NCI-H69 (cell line): ENCODE results near the gene DCAF6.
"Not testable (repeated sequence)": the region's sequence is repeated elsewhere in the genome, so short reads cannot be mapped to it uniquely, and the experiment has no call there.

Experiments used
- DNase-seq: peaks from one replicate; lab custom pipeline; 2025; lab: John Stamatoyannopoulos, UW

The DCAF6 gene

DNA sequence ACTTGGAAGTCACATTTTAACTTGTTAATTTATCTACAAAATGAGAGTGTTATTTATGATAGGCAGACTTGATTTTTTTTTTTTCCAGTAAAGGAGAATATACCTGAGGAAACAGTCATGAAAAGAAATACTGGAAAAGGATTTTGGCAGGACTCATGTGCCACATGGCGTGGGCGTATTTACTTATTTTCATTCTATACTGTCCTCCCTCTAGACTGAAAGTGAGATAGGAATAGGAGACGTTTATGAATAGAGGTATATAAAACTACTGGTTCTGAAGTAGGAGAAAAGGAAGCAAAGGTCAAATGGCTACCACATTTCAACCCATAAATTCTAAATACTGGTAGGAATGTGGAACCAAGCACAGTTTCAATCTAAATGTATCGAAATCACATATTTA, 95.1 kb downstream of the DCAF6 start:
- DNase-seq, result no peak

DNA sequence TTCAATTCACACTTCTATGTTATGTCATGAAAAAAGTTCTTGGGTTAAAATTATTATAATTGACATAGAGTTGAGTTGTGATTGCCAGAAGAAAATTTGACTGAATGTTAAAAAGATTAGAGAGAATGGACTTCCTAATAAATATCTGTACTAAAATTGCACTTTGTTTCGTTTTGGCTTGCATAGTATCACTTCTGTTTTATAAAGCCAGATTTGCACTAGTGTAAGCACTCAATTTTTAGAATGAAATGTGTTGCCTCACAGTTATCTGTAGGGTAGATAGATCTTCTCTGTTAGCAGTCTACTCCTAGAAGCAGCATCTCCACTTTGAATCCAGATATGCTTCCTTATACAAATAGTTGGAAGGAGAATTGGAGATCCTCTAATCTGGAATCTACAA, 95.5 kb downstream of the DCAF6 start:
- no peak for DNase-seq

DNA sequence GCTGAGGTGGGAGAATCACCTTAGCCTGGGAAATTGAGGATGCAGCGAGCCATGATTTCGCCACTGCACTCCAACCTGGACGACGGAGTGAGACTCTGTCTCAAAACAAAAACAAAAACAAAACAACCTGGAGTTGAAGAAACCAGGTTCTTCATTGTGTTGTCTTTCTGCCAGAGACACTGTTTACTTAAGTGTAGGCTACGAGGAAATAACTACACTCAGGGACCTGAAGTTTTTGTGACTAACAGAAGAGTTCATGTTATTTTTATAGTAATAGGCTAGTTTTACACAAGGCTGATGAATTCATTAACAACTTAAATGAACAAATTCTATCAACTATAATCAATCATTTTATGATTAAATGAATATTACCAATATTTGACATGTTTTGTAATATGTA, 98.9 kb downstream of the DCAF6 start:
- DNase-seq, result no peak

DNA sequence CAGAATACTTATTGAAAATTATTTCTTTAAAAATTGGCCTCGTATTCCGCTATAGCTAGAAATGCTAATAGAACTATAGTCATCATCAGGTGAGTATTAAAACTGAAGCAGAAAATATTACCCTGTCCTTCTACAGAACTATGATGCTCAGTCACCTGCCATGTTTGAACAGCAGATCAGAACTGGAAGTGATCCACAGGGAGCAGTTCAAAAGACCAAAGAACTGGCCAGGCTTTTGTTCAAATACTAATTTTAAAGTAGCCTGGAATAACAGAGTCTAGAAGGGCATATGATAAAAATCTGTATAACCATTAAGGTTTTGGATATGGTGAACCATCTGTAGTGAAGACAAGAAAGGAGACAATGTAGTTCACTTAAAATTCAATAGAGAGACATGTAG, 105.9 kb downstream of the DCAF6 start:
- DNase-seq, result no peak

DNA sequence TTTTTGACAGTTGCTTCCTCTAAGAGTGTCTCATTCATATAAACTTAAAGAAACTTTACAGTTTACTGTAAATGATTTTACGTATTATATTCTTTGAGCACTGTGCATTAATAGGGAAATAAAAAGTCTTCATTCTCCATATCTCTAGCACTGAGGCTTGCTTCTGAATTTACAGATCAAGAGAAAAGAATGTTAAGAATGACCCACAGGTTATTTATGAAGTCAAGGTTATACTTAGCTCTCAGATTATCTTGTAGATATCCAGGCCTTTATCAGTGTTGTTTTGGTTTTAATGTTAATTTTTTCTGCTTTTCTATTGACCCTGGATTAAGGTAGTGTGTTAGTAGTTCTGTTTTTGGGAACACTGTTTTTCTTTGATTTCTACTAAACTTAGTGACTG, 108.8 kb downstream of the DCAF6 start:
- no peak for DNase-seq

DNA sequence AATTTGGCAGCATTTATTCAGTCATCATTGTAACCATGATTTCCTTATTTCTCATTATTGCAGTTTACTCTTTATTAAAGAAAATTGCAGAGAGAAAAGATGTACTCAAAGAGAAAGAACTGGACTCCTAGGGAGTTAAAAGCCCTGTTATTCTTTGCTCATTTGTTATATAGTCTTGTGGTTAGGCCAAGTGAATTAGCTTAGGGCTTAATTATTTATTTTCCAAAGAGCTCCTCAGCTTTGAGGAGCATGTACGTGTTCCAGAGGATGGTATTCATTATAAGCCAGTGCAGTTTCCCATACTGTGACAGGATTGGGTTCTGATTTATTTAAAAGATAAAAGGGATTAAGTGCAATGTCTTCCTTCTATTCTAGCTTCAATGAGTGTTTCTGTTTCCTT, 113.8 kb downstream of the DCAF6 start:
- DNase-seq, result peak; percentile 68

DNA sequence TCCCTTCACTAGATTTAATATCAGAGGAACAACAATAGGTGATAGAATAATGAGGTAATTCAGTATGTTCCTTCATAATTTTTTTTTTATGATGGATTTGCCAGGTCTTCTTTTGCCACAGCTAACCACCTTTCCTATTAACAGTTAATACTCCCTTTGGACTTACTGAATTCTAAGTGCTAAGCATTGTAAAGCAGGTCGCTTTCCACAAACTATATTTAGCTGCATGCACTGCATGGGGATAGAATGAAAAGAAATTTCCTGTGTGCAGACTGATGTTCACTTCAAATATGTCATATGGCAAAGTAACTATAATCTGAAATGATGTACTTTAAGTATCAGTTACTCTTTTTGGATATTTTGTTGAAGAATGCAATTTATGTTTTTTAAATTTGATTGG, 114.4 kb downstream of the DCAF6 start:
- DNase-seq, result no peak

DNA sequence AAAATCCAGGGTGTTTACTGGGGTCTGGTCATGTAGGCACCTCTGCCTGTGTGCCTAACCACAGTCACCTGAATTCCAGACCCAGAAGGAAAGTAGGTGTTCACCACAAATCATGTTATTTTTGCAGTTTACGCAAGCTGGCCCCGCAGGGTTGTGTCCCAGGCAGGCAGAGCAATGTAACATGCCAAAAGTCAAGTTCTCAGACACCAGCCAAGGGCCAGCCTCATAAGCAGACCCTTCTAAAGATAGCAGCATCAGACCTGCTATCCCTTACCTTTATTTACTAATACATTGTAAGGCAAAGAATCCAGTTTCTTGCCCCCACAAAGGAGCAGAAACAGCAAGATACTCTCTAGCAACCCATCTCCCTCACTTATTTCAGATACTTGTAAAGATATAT, 117.2 kb downstream of the DCAF6 start:
- no peak for DNase-seq

DNA sequence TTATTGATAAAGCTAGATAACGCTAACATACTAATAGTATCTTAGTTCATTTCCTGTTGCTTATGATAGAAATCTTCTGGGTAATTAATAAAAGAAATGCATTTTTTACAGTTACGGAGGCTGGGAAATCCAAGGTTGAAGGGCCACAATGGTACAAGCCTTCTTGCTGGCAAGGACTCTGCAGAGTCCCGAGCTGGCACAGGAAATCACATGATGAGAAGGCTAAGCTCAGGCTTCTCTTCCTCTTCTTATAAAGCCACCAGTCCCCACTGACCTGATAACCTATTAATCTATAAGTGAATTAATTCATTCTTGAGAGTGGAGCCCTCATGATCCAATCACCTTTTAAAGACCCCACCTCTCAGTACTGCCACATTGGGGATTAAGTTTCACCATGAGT, 117.6 kb downstream of the DCAF6 start:
- no peak for DNase-seq

DNA sequence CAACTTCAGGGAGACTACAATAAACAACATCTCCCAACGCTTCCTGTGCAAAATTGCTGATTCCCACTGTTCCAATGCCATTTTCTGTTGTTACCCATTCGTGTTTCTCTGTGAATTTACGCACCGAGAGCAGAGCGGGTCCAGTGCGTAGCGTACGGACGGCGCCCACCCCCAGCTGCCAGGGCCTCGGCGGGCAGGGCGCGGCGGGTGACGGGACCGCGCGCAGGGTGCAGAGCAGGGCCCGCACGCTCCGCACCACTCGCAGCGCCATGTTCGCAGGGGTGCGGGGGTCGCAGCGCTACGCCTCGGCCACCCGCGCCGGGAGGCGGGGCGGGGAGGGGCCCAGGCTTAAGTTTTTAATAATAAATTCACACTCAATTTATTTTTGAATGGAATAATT, 119.7 kb downstream of the DCAF6 start:
- DNase-seq, result not testable (repeated sequence)

DNA sequence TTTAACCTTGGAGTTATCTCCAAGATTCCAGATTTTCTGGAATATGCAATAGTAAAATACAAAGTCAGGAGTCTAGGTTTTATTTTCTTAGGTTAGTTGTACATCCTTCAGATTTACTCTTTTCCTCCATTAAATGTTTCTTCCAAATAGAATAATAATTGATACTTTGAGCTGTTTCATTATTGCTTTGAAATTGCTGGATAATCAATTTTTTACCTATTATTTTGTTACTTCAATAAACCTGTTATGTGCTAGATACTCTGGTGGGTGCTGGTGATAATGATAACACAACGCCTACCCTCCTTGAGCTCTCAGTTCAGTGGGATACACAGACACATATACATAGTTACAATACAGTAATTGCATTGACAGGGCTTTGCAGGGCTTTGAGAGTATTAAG, 120.9 kb downstream of the DCAF6 start:
- DNase-seq, result no peak

DNA sequence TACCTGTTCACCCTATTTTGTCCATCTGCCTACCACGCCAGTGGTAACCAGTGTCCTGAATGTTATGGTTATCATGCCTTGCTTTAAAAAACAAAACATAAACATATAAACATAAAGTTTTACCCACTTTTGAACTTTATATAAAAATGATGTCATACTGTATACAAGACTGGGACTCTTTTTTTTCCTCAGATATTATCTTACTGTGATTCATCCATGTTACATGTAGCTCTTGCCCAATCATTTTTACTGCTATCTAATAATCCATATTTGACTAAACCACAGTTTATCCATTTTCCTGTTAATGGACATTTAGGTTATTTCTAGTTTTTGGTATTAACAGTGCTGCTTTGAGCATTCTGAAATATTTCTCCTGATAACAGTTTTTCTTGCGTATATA, 121.4 kb downstream of the DCAF6 start:
- DNase-seq, result no peak

DNA sequence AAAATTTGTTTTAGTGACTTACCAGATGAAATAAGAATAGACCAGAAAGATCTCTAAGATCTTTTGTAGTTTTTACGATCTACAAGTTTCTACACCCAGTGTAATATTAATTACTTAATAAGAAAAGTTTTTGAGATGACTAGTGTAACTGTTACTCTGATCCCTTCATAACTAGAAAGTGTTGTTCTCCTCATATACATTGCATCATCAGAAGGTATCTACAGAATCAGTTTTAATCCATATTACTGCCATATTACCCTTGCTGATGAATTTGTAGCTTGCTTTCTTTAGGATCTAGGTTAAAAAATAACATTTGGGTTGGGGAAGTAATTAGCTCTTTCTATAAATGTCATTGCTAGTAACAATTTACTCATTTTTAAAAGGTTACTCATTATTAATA, 127.7 kb downstream of the DCAF6 start:
- DNase-seq, result no peak

DNA sequence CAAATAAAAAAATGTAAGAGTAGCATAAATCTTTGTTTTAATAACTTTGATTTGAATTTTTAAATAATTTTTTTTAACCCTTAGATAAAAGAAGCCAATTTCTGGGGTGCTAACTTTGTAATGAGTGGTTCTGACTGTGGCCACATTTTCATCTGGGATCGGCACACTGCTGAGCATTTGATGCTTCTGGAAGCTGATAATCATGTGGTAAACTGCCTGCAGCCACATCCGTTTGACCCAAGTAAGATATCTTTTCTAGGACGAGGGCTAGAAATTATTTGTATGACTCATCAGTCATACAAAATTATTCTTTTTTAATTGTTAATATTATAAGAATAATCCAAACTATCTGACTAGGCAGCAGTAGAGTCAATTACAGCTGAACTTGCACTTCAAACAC, 129.0 kb downstream of the DCAF6 start:
- no peak for DNase-seq

DNA sequence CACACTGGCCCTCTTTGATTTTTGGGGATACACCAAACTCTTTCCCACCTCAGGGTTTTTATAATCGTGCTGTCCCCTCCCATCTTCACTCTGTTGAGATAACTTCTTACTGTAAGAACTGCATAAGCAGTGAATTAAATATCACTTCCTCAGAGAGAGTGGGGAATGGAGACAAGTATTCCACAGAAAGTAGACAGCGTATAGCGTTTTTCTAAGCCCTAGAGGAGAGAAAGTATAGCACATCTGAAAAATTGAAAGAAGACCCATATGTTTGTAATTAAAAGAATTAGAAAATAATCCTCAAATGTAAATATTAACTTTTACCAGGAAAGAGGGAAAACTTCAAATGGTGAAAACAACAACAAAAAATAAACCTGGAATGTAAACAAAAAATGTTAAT, 132.9 kb downstream of the DCAF6 start:
- DNase-seq, result no peak

DNA sequence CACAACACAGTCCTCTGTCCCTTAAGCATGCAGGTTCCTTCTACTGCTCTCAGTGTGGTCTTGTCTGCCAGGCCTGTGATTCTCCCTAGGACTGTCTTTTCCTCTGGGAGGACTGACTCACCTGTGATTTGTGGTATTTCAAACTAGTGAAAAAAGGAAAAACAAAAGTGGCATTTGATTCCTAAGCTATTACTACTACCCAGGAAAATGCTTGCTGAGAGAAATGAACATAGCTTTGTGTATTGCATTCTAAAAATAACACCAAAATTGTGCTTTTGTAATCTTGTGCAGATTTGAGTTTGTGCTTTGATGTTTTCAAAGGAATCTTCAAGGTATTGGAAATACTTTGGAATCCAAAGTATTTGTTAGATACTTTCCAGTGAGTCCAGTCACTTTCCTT, 143.3 kb downstream of the DCAF6 start:
- no peak for DNase-seq

DNA sequence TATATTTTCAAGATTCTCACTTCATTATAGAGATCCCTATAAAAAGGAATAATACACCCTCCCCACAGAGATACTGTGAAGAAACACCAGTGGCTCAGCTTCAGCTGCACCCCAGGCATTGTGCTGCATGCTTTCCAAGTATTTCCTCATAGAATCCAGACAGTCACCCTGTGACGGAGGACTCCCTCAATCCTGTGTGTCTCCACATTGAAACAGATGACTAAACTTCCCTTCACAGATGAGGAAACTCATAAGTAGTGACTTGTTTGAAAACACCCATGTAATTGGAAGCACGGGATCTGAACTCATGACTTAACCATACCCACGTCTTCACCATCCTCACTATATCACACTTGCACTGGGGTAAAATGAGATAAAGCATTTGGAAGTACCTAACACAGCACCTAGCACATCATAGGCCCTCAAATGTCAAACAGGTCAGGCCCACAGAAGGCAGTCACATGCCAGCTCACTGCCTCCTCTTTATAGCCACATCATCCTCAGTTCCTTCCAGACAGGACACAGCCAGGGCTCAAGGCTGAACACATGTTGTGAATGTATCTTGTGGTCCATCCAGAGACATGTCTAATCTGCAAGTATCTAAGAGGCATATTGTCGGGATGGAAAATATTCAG, 145.0 kb downstream of the DCAF6 start:
- no peak for DNase-seq

DNA sequence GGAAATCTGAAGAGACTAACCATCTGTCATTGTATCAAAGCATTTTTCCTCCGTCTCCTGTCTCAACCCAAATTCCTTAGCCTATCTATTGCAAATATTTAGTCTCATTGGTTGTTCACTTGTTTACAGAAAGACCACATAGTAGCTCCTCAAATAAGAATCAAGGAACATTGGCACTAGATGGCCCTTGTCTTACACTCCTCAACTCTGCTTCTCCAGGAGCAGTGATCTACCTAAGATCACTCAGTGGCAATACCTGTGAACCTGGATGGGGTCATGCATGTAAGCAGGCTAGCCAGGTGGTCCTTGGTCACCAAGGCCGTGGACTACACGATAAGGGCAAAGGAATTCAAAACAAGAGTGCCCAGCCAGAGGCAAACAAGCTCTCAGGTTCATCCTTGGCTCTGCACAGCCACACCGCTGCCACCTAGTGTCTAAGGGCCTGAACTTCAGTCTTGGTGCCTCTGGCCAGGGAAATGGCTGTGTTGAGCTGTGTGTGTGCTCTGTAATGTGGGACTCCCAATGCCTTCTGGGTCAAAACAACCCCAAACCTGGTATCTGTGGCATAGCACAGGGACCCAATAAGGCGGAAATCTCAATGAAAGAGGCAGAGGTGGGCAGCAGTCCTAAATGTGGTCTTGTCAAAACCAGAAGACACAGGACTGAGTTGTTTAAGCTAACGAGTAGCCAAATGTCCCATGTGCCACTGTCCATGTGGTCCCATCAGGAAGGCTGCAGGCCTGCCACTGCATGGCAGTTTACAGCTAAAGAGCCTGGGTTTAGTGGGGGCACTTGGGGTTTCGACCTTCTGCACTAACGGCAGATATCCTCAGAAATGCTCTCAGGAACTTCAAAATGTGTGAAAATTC, 145.8 kb downstream of the DCAF6 start:
- DNase-seq, result peak; percentile 79

DNA sequence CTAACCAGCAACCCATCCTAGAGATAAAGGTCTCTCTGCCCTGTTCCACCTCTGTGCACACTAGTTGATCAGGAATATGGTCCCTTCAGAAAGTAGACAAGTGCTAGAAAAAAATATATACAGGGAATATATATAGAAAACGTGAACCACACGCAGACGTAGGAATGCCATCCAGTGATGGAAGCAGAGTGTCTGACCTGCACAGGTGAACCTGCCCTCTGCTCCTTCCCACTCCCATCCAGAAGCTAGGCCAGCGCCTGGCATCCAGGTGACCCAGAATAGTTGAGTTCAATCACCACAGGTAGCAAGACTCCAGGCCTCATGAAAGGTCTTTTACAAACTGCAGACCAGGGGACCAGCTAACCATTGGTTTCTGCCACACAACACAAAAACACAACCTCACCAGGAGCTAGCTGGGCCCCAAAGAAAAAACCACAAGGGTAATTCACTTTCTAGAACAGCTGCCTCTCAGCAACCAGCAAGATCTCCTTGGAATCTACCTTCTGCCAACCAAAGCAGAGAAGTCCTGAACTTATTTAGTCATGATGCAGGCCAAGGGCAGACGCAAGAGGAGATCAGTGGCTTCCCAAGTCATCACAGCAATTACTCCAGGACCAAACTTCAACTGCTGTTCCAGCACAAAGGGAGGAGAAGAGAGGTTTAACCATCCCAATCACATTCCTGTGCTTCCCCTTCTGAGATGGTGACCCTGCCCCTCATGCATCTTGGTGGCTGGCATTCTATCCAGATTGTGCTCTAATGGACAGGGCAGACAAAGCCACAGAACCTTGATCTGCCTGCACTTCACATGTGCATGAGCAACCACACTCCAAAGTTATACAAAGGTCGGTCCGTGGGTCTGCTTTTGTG, 147.2 kb downstream of the DCAF6 start:
- no peak for DNase-seq

DNA sequence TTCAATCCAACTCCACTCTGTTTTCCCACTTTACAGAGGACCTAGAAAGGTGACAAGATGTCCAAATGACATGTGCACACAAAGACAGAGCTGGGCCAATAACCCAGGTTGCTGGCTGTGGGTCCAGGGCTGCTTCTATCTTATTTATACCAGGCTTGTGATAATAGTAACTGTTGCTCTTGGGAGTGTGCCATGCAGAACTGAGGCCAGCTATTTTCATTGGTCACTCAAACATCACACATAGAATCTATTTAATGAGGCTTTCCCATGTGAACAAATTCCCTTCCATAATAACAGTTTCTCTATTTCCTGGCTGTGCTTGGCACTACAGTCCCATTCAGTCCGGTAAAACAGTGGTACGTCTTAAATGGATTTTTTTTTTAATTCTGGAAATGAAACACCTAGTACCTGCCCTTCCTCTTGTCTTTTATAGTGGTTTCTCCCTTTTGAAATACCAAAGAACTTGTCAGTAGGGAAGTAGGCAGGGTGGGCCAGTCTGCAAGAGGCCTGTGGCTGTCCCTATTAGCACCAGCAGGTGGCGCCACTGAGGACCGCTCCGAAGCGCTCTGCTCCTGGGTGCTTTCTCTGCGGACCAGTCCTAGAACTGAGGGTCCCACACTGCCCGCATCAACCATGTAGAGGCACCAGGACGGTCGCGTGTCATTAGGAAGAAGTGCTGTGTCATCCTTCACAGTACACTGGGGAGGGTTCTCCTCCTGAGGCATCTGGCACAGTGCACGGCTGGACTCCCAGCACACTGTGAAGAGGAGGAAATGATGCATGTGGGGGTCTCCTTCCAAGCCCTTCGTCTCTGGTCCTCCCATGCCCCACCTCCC, 148.1 kb downstream of the DCAF6 start:
- peak; percentile 60 for DNase-seq

DNA sequence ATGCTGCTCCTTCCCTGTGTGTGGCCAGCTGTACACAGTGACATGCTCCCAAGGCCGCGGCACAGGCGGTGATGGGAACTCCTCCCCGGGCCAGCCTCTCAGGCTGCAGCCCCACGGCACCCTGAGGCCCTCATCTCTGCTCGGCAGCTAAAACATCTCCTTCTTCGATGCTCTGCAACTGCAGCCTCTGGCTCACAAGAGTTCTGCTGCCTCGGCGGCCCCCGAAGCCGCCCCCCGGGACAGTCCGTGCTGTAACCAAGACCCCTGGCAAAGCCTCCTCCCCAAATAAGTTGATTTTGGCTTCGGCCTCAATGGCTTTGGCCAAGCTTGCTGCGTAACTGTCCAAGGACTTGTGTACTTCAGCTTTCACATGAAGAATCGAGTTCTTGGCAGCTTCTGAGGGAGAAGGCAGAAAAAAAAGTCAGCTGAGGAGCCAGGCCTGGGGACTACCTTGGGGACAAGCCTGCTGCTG, 149.0 kb downstream of the DCAF6 start:
- DNase-seq, result no peak

DNA sequence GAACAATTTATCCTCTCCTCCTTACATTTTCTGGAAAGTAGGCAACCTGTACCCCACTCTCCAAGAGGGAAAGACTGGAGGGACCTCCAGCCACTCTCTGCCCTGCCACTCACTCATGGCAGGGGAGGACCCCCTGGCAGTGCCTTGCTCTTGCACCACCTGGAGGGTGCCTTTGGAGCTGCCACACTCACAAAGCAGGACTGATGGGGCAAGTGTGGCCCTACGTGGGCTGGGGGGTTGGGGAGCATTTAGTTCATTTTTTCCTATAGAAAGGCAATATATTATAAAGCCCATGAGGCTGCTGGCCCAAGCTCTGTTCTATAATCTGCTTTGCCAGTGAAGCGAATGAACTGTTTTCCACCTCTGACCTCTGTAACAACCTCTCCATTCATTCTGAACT, 150.0 kb downstream of the DCAF6 start:
- no peak for DNase-seq
